HEK293 (cell line): ENCODE data around the gene UCKL1.

Experiments used
- CTCF ChIA-PET: fragments of 350-600 bp; formaldehyde crosslinking; extraction: SDS; loops from one replicate; lab custom pipeline; 2021; ENCODE audit warnings: antibody characterized with exemption; lab: Yijun Ruan, JAX
- POLR2A ChIA-PET: fragments of 300-600 bp; formaldehyde crosslinking; extraction: SDS; loops from one replicate; lab custom pipeline; 2020; ENCODE audit warnings: antibody characterized with exemption, inconsistent platforms; lab: Yijun Ruan, JAX
- H3K27ac ChIP-seq: fragments of 200-500 bp; sonication (Bioruptor generic); 2 replicates; pipeline ENCODE4 v1.5.1; 2014; ENCODE audit warnings: low read depth, low read length, control low read depth, inconsistent platforms; ENCODE audit errors: extremely low read depth
- H3K36me3 ChIP-seq, 2 experiments: fragments of 200-500 bp in 1 of 2; sonication (Bioruptor generic) in 1 of 2; 1 replicate in 1 of 2; 2 replicates in 1 of 2; pipeline ENCODE4 v1.5.1; 2014 to 2017; ENCODE audit warnings: inconsistent platforms in 2 of 2, low read length in 2 of 2; ENCODE audit not compliant: control insufficient read depth in 2 of 2, insufficient read depth in 1 of 2
- H3K4me1 ChIP-seq: fragments of 200-500 bp; sonication (Bioruptor generic); 2 replicates; pipeline ENCODE4 v1.5.1; 2014; ENCODE audit warnings: mild to moderate bottlenecking, low read length, inconsistent platforms; ENCODE audit not compliant: control insufficient read depth, insufficient read depth
- H3K4me3 ChIP-seq: 2 replicates; pipeline ENCODE4 v1.5.1; 2011; ENCODE audit warnings: low read depth, mild to moderate bottlenecking, control low read depth, low read length, moderate library complexity
- H3K9me3 ChIP-seq: fragments of 200-500 bp; sonication (Bioruptor generic); 2 replicates; pipeline ENCODE4 v1.5.1; 2014; ENCODE audit warnings: low read depth, low read length, inconsistent platforms; ENCODE audit not compliant: control insufficient read depth, insufficient read depth
- EGR2 ChIP-seq: fragments of 450-650 bp; formaldehyde crosslinking; IDR thresholded peaks from 2 replicates; pipeline ENCODE4 v1.5.1; 2016; ENCODE audit warnings: low read depth, missing biosample characterization, missing genetic modification characterization
- FEZF1 ChIP-seq: fragments of 450-650 bp; formaldehyde crosslinking; IDR thresholded peaks from 2 replicates; pipeline ENCODE4 v1.5.1; 2016; ENCODE audit warnings: missing biosample characterization, missing genetic modification characterization
- INSM2 ChIP-seq: fragments of 450-650 bp; formaldehyde crosslinking; IDR thresholded peaks from 2 replicates; pipeline ENCODE4 v1.5.1; 2016; ENCODE audit warnings: missing biosample characterization, missing genetic modification characterization
- KLF1 ChIP-seq: fragments of 450-650 bp; formaldehyde crosslinking; IDR thresholded peaks from 2 replicates; pipeline ENCODE4 v1.5.1; 2016; ENCODE audit warnings: missing biosample characterization, missing genetic modification characterization
- KLF16 ChIP-seq: fragments of 450-650 bp; formaldehyde crosslinking; IDR thresholded peaks from 2 replicates; pipeline ENCODE4 v1.5.1; 2017; ENCODE audit warnings: missing biosample characterization, missing genetic modification characterization
- PATZ1 ChIP-seq: fragments of 450-650 bp; formaldehyde crosslinking; IDR thresholded peaks from 2 replicates; pipeline ENCODE4 v1.5.1; 2016; ENCODE audit warnings: missing biosample characterization, missing genetic modification characterization
- SP7 ChIP-seq: fragments of 450-650 bp; formaldehyde crosslinking; IDR thresholded peaks from 2 replicates; pipeline ENCODE4 v1.5.1; 2016; ENCODE audit warnings: missing biosample characterization, missing genetic modification characterization
- TRIM28 ChIP-seq: IDR thresholded peaks from 2 replicates; pipeline ENCODE4 v1.6.1; 2011; ENCODE audit warnings: low read length, control low read depth, borderline replicate concordance
- ZBTB10 ChIP-seq: fragments of 450-650 bp; formaldehyde crosslinking; IDR thresholded peaks from 2 replicates; pipeline ENCODE4 v1.5.1; 2016; ENCODE audit warnings: missing biosample characterization, missing genetic modification characterization
- ZNF112 ChIP-seq: fragments of 450-650 bp; formaldehyde crosslinking; IDR thresholded peaks from 2 replicates; pipeline ENCODE4 v1.5.0; 2017; ENCODE audit warnings: missing biosample characterization, missing genetic modification characterization
- ZNF148 ChIP-seq: fragments of 450-650 bp; formaldehyde crosslinking; IDR thresholded peaks from 2 replicates; pipeline ENCODE4 v1.5.0; 2017; ENCODE audit warnings: missing biosample characterization, missing genetic modification characterization, borderline replicate concordance
- ZNF175 ChIP-seq: fragments of 450-650 bp; formaldehyde crosslinking; IDR thresholded peaks from 2 replicates; pipeline ENCODE4 v1.5.1; 2016; ENCODE audit warnings: missing biosample characterization, missing genetic modification characterization
- ZNF19 ChIP-seq: fragments of 450-650 bp; formaldehyde crosslinking; IDR thresholded peaks from 2 replicates; pipeline ENCODE4; 2016; ENCODE audit warnings: missing biosample characterization, missing genetic modification characterization, low read depth
- ZNF24 ChIP-seq: fragments of 450-650 bp; formaldehyde crosslinking; IDR thresholded peaks from 2 replicates; pipeline ENCODE4 v1.5.1; 2016; ENCODE audit warnings: missing biosample characterization, missing genetic modification characterization
- ZNF398 ChIP-seq: fragments of 450-650 bp; formaldehyde crosslinking; IDR thresholded peaks from 2 replicates; pipeline ENCODE4 v1.5.1; 2017; ENCODE audit warnings: missing biosample characterization, missing genetic modification characterization
- ZNF416 ChIP-seq: fragments of 450-650 bp; formaldehyde crosslinking; IDR thresholded peaks from 2 replicates; pipeline ENCODE4 v1.5.1; 2016; ENCODE audit warnings: missing biosample characterization, missing genetic modification characterization
- ZNF621 ChIP-seq: fragments of 450-650 bp; formaldehyde crosslinking; IDR thresholded peaks from 2 replicates; pipeline ENCODE4 v1.5.1; 2017; ENCODE audit warnings: missing biosample characterization, missing genetic modification characterization
- ZNF76 ChIP-seq: fragments of 450-650 bp; formaldehyde crosslinking; IDR thresholded peaks from 2 replicates; pipeline ENCODE4; 2016; ENCODE audit warnings: low read depth, missing biosample characterization, missing genetic modification characterization, borderline replicate concordance
- ZNF768 ChIP-seq: fragments of 450-650 bp; formaldehyde crosslinking; IDR thresholded peaks from 2 replicates; pipeline ENCODE4 v1.5.1; 2018; ENCODE audit warnings: missing biosample characterization, mild to moderate bottlenecking, missing genetic modification characterization

UCKL1 gene

GRCh38 chr20:63903796-63904561 is 52.2 kb downstream of the UCKL1 start:
- H3K4me1 ChIP-seq, result peaks cover 3% of the 10 kb centered on the region; the same call in 1 of the 2 replicates
- H3K4me3 ChIP-seq, result no peak overlapping the region
- no peaks in the 10 kb centered on the region for H3K9me3 ChIP-seq
- ChIA-PET CTCF (interaction anchor here (0.6 to 1.8 kb wide), 3 partner anchors 8 to 627 kb away, joined by 4 to 5 read pairs (median 5); no protein-coding TSS in a partner anchor), POLR2A (no interaction called here)
- no peak overlapping the region for H3K27ac ChIP-seq
- no peak for TF ChIP-seq TRIM28
- no peak for TF ChIP-seq PATZ1
- no peak for TF ChIP-seq INSM2
- TF ChIP-seq ZNF76 (tag by site-specific recombination), result no peak
- TF ChIP-seq ZNF398 (tag by site-specific recombination), result no peak
- no peak for TF ChIP-seq ZNF175
- no peak for TF ChIP-seq KLF16 (tag by site-specific recombination)
- TF ChIP-seq SP7 (tag by site-specific recombination), result no peak
- TF ChIP-seq ZNF24 (tag by site-specific recombination), result no peak
- TF ChIP-seq ZNF148 (tag by site-specific recombination), result no peak
- TF ChIP-seq ZNF19, result no peak
- no peak for TF ChIP-seq EGR2 (tag by site-specific recombination)
- TF ChIP-seq ZNF621 (tag by site-specific recombination), result no peak
- TF ChIP-seq ZNF768 (tag by site-specific recombination), result no peak
- TF ChIP-seq FEZF1, result no peak
- no peak for TF ChIP-seq ZNF416 (tag by site-specific recombination)
- no peak for TF ChIP-seq ZNF112 (tag by site-specific recombination)
- no peak for TF ChIP-seq KLF1
- no peak for TF ChIP-seq ZBTB10 (tag by site-specific recombination)
- peaks cover 0 to 8% of the 10 kb centered on the region in 2 experiments; a peak in 2 of 3 replicates for H3K36me3 ChIP-seq
